Ishikawa (cell line): ENCODE measurements around the gene KLC3.

Experiments used
- CEBPB ChIP-seq: IDR thresholded peaks from 2 replicates; pipeline ENCODE4 v1.6.1; 2012
- CREB1 ChIP-seq: IDR thresholded peaks from 2 replicates; pipeline ENCODE4 v1.6.1; 2012; ENCODE audit warnings: low read depth
- EGR1 ChIP-seq: IDR thresholded peaks from 2 replicates; pipeline ENCODE4 v1.6.1; 2012
- EP300 ChIP-seq: IDR thresholded peaks from 2 replicates; pipeline ENCODE4 v1.6.1; 2012; ENCODE audit warnings: borderline replicate concordance
- FOXM1 ChIP-seq: IDR thresholded peaks from 2 replicates; pipeline ENCODE4 v1.6.1; 2012; ENCODE audit warnings: low read depth, borderline replicate concordance
- MAX ChIP-seq: IDR thresholded peaks from 2 replicates; pipeline ENCODE4 v1.6.1; 2012
- RAD21 ChIP-seq: IDR thresholded peaks from 2 replicates; pipeline ENCODE4 v1.6.1; 2012; ENCODE audit warnings: low read depth
- REST ChIP-seq: IDR thresholded peaks from 2 replicates; pipeline ENCODE4 v1.6.1; 2012; ENCODE audit warnings: low read depth, mild to moderate bottlenecking
- TAF1 ChIP-seq: IDR thresholded peaks from 2 replicates; pipeline ENCODE4 v1.6.1; 2012; ENCODE audit warnings: low read depth, mild to moderate bottlenecking
- TCF12 ChIP-seq: IDR thresholded peaks from 2 replicates; pipeline ENCODE4 v1.6.1; 2012; ENCODE audit warnings: low read depth
- YY1 ChIP-seq: IDR thresholded peaks from 2 replicates; pipeline ENCODE4 v1.6.1; 2012; ENCODE audit warnings: low read depth

- TF ChIP-seq RAD21, result no peak
- no peak for TF ChIP-seq CREB1
- no peak for TF ChIP-seq EP300
- TF ChIP-seq MAX, result no peak
- no peak for TF ChIP-seq EGR1
- TF ChIP-seq YY1, result no peak
- no peak for TF ChIP-seq REST
- TF ChIP-seq FOXM1, result no peak
- no peak for TF ChIP-seq TCF12
- TF ChIP-seq TAF1, result no peak
- no peak for TF ChIP-seq CEBPB
Observed at GRCh38 chr19:45362291-45362690, 21.7 kb downstream of the KLC3 start.
